Activated T-cell treated with anti-CD3 and anti-CD28 coated beads for 4 hours (primary cell): ENCODE measurements around the gene SHMT2.

ENCODE experiments used
- DNase-seq: peaks from one replicate; pipeline ENCODE4 v3.0.0-alpha.2; 2020

Gene SHMT2

DNA sequence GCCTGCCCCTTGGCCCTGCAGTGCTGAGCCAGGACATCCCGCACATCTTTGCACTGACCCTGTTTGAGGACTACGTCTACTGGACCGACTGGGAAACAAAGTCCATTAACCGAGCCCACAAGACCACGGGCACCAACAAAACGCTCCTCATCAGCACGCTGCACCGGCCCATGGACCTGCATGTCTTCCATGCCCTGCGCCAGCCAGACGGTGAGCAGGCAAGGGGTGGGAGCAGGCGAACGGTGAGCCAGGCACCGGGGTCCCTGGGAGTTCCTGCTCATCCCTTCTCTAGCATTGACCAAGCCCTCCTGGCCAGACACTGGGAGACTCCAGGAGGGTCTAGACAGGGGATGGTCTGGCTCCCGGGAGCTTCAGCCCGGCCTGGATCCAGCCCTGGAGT is 30.3 kb upstream of the SHMT2 start:
- no peak for DNase-seq

DNA sequence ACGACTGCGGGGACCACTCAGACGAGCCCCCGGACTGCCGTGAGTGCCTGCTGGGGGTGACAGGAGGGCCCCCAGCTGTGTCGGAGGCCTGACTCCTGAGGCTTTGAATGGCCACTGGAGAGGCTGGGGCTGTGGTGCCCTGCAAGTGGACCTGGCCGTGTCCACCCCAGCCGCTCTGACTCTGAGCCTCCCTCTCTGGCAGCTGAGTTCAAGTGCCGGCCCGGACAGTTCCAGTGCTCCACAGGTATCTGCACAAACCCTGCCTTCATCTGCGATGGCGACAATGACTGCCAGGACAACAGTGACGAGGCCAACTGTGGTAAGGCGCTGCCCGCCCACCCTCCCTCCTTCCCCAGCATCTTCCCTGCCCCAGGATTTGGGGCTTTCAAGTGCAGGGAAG is 29.0 kb upstream of the SHMT2 start:
- no peak for DNase-seq

DNA sequence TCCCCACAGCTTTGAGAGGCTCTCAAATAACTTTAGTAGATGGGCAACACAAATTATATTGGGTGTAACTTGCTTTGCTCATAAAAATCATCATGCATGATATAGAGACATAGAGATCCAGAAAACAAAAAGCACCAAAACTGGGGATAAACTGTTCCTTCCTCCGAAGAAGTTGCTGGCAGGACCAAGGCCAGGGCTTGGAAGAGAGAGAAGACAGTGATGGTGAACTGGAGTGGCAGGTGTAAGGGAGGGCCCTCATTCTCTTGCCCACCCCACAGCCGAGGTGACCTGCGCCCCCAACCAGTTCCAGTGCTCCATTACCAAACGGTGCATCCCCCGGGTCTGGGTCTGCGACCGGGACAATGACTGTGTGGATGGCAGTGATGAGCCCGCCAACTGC is 28.3 kb upstream of the SHMT2 start:
- no peak for DNase-seq

DNA sequence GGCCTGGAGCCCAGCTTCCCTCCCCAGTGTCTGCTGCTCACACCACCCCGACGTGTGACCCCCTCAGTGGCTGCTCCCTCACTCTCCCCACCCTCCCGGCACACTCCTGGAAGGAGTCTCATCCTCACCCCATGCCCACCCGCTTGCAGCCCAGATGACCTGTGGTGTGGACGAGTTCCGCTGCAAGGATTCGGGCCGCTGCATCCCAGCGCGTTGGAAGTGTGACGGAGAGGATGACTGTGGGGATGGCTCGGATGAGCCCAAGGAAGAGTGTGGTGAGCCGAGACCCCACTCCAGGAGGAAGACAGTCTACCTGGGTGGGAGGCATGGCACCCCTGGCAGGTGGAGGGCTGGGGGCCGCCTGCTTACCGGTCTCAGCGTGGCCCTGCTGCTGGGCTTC is 27.9 kb upstream of the SHMT2 start:
- no peak for DNase-seq

DNA sequence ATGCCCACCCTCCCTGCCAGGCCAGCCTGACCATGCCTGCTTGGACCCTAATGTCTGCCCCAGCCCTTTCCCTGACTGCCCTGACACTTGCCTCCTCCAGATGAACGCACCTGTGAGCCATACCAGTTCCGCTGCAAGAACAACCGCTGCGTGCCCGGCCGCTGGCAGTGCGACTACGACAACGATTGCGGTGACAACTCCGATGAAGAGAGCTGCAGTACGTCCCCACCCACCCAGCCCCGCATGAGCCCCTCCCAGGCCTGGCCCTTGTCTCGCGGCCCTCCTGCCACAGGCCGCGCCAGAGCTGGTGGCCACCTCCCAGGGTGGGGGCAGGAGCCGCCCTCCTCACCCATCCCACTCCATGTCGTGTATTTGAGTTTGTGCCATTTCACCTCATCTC is 27.2 kb upstream of the SHMT2 start:
- no peak for DNase-seq

DNA sequence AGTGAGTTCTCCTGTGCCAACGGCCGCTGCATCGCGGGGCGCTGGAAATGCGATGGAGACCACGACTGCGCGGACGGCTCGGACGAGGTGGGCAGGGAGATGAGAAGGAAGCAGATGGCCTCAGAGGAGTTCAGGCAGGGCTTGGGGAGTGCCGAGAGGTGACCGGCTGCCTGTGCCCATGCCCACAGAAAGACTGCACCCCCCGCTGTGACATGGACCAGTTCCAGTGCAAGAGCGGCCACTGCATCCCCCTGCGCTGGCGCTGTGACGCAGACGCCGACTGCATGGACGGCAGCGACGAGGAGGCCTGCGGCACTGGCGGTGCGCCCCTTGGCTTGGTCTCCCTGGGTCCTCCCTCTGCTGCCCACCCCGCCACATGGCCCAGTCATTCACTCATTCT is 26.3 kb upstream of the SHMT2 start:
- no peak for DNase-seq

DNA sequence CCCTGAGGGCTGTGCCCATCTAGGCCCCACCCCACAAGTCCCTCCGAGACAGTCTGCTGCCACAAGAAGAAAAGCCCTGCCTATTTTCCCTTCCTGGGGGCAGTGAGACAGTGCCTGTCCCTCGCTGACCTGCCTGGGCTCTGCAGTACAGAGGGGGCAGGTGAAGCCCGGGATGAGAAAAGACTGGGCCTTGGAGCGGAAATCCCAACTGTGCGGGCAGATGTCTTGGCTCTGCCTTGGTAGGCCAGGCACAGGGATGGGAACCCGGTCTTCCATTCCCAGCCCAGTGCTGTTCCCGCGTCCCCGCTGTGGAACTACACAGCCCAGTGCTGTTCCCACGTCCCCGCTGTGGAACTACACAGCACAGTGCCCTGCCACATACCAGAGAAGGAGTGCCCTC is 25.7 kb upstream of the SHMT2 start:
- no peak for DNase-seq

DNA sequence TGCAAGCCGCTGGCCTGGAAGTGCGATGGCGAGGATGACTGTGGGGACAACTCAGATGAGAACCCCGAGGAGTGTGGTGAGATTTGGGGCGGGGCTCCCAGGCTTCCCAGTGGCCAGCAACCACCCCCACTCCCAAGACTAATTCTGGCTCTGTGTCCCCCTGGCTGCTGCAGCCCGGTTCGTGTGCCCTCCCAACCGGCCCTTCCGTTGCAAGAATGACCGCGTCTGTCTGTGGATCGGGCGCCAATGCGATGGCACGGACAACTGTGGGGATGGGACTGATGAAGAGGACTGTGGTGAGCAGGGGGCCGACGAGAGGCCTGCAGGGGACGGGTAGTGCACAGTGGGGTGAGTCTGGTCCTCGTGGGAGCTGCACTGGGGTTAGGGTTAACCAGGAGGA is 25.1 kb upstream of the SHMT2 start:
- no peak for DNase-seq

DNA sequence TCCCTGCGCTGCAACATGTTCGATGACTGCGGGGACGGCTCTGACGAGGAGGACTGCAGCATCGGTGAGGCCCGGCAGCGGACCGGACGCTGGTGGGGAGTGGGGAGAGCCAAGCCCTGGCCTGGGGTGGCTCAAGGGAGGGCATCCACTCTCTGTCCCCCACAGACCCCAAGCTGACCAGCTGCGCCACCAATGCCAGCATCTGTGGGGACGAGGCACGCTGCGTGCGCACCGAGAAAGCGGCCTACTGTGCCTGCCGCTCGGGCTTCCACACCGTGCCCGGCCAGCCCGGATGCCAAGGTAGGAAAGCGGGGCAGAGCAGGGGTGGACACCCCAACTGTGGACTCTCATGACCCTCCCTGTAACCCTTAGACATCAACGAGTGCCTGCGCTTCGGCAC is 24.3 kb upstream of the SHMT2 start:
- no peak for DNase-seq

DNA sequence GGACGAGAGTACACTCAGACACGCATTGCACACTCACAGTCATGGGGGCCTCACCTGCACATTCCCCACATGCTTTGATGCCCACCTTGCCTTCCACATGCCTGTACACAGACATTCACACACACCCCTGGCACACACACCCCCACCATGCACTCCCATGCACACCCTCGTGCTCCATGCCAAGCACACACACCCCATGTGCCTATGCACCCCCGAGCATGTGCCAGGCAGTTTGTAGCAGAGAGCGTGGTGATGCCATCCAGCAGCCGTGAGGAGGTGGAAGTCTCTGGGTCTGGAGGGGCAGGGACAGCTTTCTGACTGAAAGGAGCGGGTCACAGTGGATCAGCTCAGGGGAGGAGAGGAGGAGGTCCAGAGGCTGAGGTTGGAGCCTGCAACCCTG is 23.6 kb upstream of the SHMT2 start:
- no peak for DNase-seq

DNA sequence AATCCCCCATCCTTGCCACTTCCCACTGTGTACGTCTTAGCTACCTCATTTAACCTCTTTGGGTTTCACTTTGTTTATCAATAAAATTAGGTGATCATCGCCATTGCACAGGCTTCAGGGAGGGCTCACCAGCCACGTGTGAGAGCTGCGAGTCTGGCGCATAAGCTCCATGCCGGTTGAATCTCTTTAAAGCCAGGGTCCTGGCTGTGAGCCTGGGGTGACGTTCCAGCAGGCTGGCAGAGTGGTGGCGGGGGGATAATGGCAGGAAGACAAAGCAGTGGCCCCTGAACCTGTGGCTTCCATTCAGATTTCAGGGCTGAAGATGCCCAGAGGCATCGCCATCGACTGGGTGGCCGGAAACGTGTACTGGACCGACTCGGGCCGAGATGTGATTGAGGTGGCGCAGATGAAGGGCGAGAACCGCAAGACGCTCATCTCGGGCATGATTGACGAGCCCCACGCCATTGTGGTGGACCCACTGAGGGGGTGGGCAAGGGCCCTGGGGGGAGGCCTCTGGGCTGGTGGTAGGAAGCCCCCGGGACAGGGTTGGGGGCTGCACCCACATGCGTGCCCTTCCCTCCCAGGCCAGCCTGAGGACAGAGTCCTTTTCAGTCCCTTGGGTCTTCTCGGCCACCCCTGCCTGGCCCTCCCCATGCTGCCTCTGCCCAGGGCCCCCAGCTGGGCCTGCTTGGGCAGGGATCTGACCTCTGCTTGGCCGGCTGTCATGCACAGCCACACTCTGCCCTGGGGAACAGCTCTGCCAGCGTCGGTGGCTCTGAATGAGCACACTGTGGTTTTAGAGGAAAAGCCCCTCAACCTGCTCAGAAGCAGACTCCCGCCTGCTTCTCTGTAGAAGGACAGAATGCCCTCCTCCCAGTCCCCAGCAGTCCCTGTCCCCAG is 21.5 kb upstream of the SHMT2 start:
- DNase-seq, result no peak

DNA sequence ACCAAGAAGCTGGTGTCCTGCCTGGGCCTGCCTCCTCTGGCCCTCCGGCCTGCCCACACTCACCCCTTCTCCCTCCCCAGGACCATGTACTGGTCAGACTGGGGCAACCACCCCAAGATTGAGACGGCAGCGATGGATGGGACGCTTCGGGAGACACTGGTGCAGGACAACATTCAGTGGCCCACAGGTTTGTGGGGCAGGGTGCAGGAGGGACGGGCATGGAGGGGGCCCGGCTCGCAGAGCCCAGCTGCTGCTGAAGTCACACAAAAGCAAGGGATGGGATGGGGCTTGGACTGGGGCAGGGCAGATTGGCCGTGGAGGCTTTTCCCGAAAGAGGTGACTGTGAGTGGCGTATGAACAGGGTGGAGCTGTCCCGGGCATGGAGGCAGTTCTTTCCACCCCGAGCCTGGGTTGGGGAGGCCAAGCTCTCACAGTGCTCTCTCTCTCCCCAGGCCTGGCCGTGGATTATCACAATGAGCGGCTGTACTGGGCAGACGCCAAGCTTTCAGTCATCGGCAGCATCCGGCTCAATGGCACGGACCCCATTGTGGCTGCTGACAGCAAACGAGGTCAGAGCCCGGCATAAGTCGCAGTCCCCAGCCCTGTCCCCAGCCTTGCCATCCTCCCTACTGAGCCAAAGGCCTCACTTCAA is 20.8 kb upstream of the SHMT2 start:
- DNase-seq, result no peak

DNA sequence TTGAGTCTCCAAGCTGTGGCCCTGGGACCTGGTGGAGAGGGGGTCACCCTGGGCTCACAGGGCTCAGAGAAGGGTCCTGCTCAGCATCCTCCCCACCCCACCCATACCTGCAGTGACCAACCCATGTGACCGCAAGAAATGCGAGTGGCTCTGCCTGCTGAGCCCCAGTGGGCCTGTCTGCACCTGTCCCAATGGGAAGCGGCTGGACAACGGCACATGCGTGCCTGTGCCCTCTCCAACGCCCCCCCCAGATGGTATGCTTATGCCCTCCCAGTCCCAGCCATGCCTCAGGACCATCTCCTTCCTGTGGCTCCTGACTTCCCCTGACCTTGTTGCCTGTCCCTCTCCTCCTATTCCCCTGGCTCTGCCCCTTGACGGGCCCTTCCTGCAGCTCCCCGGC is 19.6 kb upstream of the SHMT2 start:
- DNase-seq, result no peak

DNA sequence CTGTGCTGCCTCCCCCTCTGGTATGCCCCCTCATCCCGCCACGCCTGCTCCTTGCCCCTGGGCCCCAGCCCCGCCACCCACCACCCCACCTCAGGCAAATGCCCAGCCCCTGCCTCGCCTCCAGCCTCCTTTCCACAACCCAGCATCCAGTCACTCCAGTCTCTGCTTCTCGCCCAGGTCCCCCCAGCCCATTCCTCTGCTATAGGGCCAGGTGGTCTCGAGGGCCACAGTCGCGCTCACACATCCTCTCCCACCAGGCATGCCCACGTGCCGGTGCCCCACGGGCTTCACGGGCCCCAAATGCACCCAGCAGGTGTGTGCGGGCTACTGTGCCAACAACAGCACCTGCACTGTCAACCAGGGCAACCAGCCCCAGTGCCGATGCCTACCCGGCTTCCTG is 19.1 kb upstream of the SHMT2 start:
- DNase-seq, result no peak

DNA sequence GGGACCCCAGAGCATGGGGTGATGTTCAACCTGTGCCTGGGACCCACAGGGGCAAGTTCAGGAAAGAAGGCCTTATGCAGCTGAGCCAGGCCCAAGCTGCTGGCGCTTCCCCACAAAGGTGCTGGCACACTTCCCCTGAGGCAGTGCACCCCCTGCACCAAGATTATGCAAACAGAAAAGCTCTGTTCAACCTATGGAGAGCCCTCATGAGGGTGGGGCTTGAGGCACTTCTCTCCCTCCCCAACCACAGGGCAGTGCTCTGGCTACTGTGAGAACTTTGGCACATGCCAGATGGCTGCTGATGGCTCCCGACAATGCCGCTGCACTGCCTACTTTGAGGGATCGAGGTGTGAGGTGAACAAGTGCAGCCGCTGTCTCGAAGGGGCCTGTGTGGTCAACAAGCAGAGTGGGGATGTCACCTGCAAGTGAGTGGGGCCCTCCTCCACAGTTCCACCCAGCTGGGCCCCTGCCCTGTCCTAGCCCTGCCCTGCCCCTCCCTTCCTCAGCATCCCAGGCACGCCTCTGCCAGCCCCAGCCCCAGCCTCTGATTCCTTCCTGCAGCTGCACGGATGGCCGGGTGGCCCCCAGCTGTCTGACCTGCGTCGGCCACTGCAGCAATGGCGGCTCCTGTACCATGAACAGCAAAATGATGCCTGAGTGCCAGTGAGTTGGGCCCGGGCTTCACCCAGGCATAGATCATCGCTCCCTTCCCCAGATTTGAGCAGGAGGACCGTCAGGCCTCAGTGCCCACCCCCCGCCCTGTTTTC is 18.4 kb upstream of the SHMT2 start:
- DNase-seq, result no peak

DNA sequence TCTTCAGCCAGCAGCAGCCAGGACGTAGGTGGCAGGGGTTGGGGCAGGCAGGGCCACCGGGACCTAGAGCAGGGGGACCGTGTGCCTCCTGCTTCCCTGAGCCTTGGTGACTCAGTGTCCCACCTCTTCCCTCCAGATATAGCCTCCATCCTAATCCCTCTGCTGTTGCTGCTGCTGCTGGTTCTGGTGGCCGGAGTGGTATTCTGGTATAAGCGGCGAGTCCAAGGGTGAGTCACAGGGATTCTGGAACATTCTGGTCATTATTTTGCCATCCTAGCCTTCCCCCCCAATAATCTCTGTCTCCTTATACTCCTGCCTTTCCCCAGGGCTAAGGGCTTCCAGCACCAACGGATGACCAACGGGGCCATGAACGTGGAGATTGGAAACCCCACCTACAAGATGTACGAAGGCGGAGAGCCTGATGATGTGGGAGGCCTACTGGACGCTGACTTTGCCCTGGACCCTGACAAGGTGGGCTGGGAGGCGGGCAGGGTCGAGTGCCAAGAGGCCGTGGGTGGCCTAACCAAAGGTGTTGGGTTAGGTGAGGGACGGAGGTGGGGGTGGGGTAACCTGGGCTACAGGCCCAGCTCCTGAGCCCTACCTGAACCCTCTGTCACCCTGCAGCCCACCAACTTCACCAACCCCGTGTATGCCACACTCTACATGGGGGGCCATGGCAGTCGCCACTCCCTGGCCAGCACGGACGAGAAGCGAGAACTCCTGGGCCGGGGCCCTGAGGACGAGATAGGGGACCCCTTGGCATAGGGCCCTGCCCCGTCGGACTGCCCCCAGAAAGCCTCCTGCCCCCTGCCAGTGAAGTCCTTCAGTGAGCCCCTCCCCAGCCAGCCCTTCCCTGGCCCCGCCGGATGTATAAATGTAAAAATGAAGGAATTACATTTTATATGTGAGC is 17.5 kb upstream of the SHMT2 start:
- no peak for DNase-seq

DNA sequence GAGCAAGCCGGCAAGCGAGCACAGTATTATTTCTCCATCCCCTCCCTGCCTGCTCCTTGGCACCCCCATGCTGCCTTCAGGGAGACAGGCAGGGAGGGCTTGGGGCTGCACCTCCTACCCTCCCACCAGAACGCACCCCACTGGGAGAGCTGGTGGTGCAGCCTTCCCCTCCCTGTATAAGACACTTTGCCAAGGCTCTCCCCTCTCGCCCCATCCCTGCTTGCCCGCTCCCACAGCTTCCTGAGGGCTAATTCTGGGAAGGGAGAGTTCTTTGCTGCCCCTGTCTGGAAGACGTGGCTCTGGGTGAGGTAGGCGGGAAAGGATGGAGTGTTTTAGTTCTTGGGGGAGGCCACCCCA is 16.8 kb upstream of the SHMT2 start:
- DNase-seq, result no peak

DNA sequence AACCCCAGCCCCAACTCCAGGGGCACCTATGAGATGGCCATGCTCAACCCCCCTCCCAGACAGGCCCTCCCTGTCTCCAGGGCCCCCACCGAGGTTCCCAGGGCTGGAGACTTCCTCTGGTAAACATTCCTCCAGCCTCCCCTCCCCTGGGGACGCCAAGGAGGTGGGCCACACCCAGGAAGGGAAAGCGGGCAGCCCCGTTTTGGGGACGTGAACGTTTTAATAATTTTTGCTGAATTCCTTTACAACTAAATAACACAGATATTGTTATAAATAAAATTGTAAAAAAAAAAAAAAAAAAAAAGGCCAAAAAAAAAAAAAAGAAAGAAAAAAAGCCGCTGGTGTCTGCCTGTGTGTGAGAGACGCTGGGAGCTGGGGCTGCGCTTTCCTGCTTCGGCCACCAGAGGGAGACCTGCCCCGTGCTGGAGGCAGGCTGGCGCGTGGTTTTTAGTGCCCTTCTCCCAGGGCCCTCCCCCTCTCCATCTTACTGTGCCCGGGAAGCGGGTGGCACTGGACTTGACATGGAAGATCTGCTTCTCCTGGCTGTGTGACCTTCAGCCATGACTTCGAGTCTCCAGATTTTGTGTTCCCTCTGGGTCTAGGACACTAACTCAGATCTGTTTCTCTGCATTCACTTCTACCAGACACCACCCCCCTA is 16.3 kb upstream of the SHMT2 start:
- DNase-seq, result peak; percentile 79

DNA sequence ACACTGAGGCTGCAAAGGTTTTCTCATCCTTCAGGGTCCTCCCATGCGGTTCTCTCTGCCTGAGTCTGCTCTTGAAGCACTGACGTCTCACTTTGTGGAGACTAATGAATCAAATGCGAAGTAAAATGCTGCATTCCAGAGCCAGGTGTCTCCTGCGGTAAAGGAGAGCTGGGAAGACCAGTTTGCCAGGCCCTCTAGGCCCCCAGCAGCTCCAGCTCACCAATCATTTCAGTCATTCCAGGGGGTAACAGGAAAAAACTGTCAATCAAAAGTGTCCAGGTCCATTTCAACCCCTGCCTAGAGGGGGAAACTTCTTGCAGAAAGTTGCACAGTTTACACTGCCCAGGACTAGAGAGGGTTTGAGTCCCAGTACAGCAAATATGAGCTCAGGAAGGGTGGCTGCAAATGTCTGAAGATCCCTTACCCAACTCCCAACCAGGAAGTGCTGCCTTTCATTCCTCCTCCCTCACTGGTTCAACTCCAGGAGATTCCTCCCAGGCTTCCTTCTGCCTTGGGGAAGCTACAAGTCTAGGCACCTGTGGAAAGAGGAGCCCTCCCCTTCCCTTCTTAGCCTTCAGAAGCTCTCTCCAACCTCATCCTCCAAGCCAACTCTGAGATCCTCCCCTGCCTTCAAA is 15.6 kb upstream of the SHMT2 start:
- no peak for DNase-seq

DNA sequence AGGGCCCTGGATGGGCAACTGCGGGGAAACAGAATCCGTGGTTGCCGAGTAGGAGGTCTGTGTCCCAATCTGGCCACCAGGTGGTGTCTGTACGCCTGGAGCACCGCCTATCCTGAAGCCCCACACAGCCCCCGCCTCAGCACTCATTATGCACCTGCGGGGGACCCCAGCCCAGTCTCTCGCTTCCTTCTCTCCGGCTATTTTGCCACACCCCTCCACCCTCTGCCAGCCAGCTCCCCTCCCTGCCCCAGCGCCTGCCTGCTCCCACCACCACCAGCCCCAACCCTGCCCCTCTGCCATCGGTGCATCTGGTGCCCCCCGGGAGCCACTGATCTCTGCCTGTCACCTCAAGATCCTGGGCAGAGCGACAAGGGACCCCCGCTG is 15.1 kb upstream of the SHMT2 start:
- DNase-seq, result peak; percentile 61

DNA sequence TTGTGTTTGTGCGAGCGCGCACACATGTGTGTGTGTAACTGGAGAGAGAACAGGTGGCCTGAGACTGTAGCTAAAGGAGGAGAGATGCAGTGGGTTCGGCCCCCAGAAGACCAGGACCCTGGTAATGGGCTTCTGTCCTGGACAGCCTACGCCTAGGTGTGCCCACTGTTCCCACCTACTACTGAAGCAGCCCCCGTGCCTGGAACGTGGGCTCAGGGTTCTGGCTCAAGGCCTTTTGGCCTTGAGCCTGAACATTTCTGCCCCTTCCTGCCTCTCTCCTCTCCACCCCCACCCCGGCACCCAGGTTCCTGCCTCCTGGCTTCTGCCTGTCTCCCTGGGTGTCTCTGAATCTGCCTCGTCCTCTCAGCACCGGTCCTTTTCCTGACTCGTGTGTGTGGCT is 14.4 kb upstream of the SHMT2 start:
- DNase-seq, result no peak

DNA sequence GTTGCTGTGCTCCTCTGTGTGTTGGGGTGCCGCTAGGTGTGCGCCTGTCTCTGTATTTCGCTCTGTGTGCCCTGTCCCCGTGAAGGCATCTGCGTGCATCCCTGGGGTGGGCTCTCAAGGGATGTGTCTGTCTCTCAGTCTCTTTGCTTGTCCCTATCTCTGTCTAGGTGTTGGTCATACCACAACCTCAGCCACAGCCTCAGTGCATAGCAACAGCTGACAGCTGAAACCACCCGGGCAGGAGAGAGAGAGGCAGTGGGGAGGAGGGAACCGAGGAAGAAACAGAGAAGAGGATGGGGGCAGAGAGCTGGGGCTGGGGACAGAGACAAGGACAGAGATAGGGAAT is 13.9 kb upstream of the SHMT2 start:
- no peak for DNase-seq
